Neural crest cell (in vitro differentiated cells): ENCODE data around the gene SPINT1. TPM values are rescaled to one million over a fixed set of nuclear protein-coding genes. Genes with fewer than 3 reads are reported as not detected.

Source experiments
- DNase-seq: peaks from one replicate; pipeline ENCODE4 v3.0.0; 2021; ENCODE audit warnings: low read depth, mixed read lengths, low spot score
- H3K27ac Mint-ChIP-seq: one replicate; pipeline ENCODE4 v1.8.0; 2021; ENCODE audit warnings: mild to moderate bottlenecking, mixed read lengths; ENCODE audit not compliant: unreplicated experiment
- H3K27me3 Mint-ChIP-seq: 2 replicates; pipeline ENCODE4 v1.8.0; 2021; ENCODE audit warnings: low read depth, mild to moderate bottlenecking, mixed read lengths
- H3K36me3 Mint-ChIP-seq: 2 replicates; pipeline ENCODE4 v1.8.0; 2021; ENCODE audit warnings: low read depth, mild to moderate bottlenecking, mixed read lengths
- H3K4me1 Mint-ChIP-seq: 2 replicates; pipeline ENCODE4 v1.8.0; 2021; ENCODE audit warnings: mixed read lengths
- H3K4me3 Mint-ChIP-seq: one replicate; pipeline ENCODE4 v1.8.0; 2021; ENCODE audit warnings: mild to moderate bottlenecking, mixed read lengths
- H3K9me3 Mint-ChIP-seq: 2 replicates; pipeline ENCODE4 v1.8.0; 2021; ENCODE audit warnings: mixed read lengths
- total RNA-seq: library from RNA; stranded (reverse); gene quantifications from 2 replicates; pipeline ENCODE4 v1.2.1, GENCODE V29; 2021
- TF ChIP-seq, protein P1 (sequence below): fragments of 200-600 bp; sonication (generic); conservative IDR thresholded peaks from 2 replicates; pipeline ENCODE4 v1.5.0; 2021; ENCODE audit warnings: antibody characterized with exemption, mild to moderate bottlenecking

Gene SPINT1
- total RNA-seq, 1 donor from 2014 or later, result 1.0 TPM

DNA sequence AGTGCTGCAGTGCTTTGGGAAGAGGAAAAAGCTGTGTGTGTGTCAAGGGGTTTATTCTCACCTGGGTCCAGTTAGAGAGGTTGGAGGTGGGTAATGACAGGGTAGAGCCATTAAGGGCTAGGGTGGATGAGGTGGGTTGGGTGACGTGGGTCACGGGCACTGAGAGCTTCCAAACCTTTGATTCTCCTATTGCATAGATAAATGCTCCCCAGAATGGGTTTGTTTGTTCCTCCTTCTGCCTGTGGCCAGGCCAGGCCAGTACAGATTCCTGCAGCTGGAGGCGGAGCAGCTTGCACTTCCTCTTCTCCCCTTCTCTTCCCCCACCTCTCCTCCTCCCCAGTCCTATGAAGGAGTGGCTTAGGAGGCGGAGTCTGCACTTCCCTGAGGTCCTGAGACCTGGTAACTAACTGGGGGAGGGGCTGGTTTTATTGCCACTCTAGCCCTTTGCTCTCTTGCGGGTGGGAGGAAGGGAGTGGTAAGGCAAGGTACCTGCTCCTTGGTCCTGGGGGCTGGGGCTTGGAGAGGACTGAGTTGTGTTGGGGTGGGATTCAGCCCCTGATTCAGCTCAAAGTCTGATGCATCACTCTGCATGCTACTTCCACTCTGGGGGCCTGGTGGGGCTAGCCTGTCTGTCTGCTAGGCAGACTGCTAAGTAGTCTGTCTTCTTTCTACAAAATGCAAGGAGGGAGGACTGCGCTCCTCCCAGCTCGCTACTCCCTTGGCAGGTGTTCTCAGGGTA lies 3.5 kb downstream of the SPINT1 start:
- Mint-ChIP-seq H3K9me3 (no peaks in the 10 kb centered on the region), H3K4me1 (peaks cover 19% of the 10 kb centered on the region), H3K4me3 (no peak overlapping the region), H3K27ac (no peak overlapping the region), H3K27me3 (peaks cover 59% of the 10 kb centered on the region), H3K36me3 (no peaks in the 10 kb centered on the region)
- no peak for DNase-seq
- TF ChIP-seq, protein P1, sequence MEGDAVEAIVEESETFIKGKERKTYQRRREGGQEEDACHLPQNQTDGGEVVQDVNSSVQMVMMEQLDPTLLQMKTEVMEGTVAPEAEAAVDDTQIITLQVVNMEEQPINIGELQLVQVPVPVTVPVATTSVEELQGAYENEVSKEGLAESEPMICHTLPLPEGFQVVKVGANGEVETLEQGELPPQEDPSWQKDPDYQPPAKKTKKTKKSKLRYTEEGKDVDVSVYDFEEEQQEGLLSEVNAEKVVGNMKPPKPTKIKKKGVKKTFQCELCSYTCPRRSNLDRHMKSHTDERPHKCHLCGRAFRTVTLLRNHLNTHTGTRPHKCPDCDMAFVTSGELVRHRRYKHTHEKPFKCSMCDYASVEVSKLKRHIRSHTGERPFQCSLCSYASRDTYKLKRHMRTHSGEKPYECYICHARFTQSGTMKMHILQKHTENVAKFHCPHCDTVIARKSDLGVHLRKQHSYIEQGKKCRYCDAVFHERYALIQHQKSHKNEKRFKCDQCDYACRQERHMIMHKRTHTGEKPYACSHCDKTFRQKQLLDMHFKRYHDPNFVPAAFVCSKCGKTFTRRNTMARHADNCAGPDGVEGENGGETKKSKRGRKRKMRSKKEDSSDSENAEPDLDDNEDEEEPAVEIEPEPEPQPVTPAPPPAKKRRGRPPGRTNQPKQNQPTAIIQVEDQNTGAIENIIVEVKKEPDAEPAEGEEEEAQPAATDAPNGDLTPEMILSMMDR, result no peak

DNA sequence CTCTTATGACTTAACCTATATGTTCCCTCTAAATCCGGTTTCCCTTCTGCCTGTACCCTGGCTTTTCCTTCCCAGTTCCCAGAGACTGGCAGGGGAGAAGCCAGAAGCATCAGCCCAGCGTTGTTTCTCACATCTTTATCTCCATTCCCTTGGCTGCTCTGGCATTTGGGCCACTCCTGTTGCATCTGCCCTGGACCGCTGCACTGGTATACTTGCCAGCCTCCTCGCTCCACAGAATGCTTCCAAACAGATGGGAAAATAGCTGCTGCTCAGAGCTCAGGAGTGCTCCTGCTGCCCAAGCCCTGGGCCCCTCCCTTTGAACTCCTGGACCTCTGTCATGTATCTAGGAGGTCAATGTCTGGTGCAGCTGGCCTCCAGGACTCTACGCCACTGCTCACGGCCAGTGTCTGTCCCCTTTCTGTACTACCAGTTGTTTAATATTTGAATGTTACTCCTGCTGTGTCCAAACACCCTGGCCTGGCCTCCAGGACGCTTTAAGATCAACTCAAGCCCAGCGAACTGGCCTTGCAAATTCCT lies 6.8 kb downstream of the SPINT1 start:
- no peaks in the 10 kb centered on the region for H3K36me3 Mint-ChIP-seq
- TF ChIP-seq, protein P1, result no peak
- no peak overlapping the region for H3K27ac Mint-ChIP-seq
- peaks cover 32% of the 10 kb centered on the region for H3K27me3 Mint-ChIP-seq
- H3K4me1 Mint-ChIP-seq, result peaks cover 11% of the 10 kb centered on the region
- H3K9me3 Mint-ChIP-seq, result no peaks in the 10 kb centered on the region
- no peak for DNase-seq
- H3K4me3 Mint-ChIP-seq, result no peak overlapping the region

DNA sequence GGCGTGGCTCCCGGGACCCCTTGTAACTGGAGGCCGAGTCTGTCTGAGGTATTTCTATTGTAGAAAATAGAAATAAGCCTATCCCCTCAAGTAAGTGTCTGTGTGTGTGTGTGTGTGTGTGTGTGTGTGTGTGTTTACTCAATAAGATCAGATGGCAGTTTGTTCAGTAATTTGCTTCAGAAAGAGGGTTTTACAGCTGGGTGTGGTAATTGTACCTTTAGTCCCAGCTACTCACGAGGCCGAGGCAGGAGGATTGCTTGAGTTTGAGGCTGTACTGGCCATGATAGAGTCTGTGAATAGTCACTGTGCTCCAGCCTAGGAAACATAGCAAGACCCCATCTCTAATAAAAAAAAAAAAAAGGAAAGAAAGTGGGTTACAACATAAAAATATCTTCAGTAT lies 8.7 kb downstream of the SPINT1 start:
- DNase-seq, result no peak
- H3K36me3 Mint-ChIP-seq, result no peaks in the 10 kb centered on the region
- H3K27ac Mint-ChIP-seq, result no peak overlapping the region
- TF ChIP-seq, protein P1, result no peak
- no peaks in the 10 kb centered on the region for H3K9me3 Mint-ChIP-seq
- peaks cover 15% of the 10 kb centered on the region for H3K27me3 Mint-ChIP-seq
- H3K4me1 Mint-ChIP-seq, result peaks cover 5% of the 10 kb centered on the region
- H3K4me3 Mint-ChIP-seq, result no peak overlapping the region

- Mint-ChIP-seq H3K27ac (no peak overlapping the region), H3K4me3 (no peak overlapping the region), H3K9me3 (no peaks in the 10 kb centered on the region), H3K27me3 (peaks cover 8% of the 10 kb centered on the region), H3K36me3 (no peaks in the 10 kb centered on the region), H3K4me1 (peaks cover 5% of the 10 kb centered on the region)
- TF ChIP-seq, protein P1, result no peak
- DNase-seq, result no peak
These were observed 9.5 kb downstream of the SPINT1 start for GRCh38 chr15:40853241-40853890.

GRCh38 chr15:40854161-40854560 lies 10.3 kb downstream of the SPINT1 start:
- Mint-ChIP-seq H3K4me3 (no peak overlapping the region), H3K27ac (no peak overlapping the region), H3K4me1 (peaks cover 5% of the 10 kb centered on the region), H3K36me3 (no peaks in the 10 kb centered on the region), H3K9me3 (no peaks in the 10 kb centered on the region), H3K27me3 (peaks cover 9% of the 10 kb centered on the region)
- TF ChIP-seq, protein P1, result no peak
- DNase-seq, result no peak
